Ishikawa (cell line): ENCODE data around the gene NFE2L2.

Source experiments
- CEBPB ChIP-seq: IDR thresholded peaks from 2 replicates; pipeline ENCODE4 v1.6.1; 2012
- CREB1 ChIP-seq: IDR thresholded peaks from 2 replicates; pipeline ENCODE4 v1.6.1; 2012; ENCODE audit warnings: low read depth
- EGR1 ChIP-seq: IDR thresholded peaks from 2 replicates; pipeline ENCODE4 v1.6.1; 2012
- EP300 ChIP-seq: IDR thresholded peaks from 2 replicates; pipeline ENCODE4 v1.6.1; 2012; ENCODE audit warnings: borderline replicate concordance
- FOXM1 ChIP-seq: IDR thresholded peaks from 2 replicates; pipeline ENCODE4 v1.6.1; 2012; ENCODE audit warnings: low read depth, borderline replicate concordance
- NFIC ChIP-seq: IDR thresholded peaks from 2 replicates; pipeline ENCODE4 v1.6.1; 2012
- RAD21 ChIP-seq: IDR thresholded peaks from 2 replicates; pipeline ENCODE4 v1.6.1; 2012; ENCODE audit warnings: low read depth
- TAF1 ChIP-seq: IDR thresholded peaks from 2 replicates; pipeline ENCODE4 v1.6.1; 2012; ENCODE audit warnings: low read depth, mild to moderate bottlenecking
- TCF12 ChIP-seq: IDR thresholded peaks from 2 replicates; pipeline ENCODE4 v1.6.1; 2012; ENCODE audit warnings: low read depth
- TEAD4 ChIP-seq: IDR thresholded peaks from 2 replicates; pipeline ENCODE4 v1.6.1; 2012
- YY1 ChIP-seq: IDR thresholded peaks from 2 replicates; pipeline ENCODE4 v1.6.1; 2012; ENCODE audit warnings: low read depth
- ZBTB7A ChIP-seq: IDR thresholded peaks from 2 replicates; pipeline ENCODE4 v1.6.1; 2012; ENCODE audit warnings: low read depth
- TF ChIP-seq, protein P1 (sequence below): IDR thresholded peaks from 2 replicates; pipeline ENCODE4 v1.6.1; 2012; ENCODE audit warnings: low read depth, mild to moderate bottlenecking
- TF ChIP-seq, protein P2 (sequence below): IDR thresholded peaks from 2 replicates; pipeline ENCODE4 v1.6.1; 2012
- TF ChIP-seq, protein P3 (sequence below): IDR thresholded peaks from 2 replicates; pipeline ENCODE4 v1.6.1; 2012

NFE2L2 gene

DNA sequence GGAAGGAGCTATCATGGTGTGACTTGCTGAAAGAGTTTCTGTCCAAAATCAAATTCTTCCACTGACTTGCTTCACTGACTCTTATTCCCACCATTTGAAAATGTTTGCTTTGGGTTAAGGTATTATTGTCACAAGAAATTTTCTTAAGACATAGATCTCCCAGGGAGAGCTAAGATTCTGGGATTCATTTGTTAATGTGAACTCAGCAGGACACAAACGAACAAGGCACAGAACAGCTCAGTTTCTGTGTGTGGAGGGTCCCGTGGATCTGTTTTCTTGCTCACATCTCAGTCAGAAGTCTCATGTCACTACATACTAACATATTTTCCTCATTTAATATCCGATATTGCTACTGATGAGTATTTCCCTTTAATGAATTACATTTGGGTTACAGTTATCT is 60.1 kb downstream of the NFE2L2 start:
- no peak for TF ChIP-seq RAD21
- TF ChIP-seq EGR1: no peak
- no peak for TF ChIP-seq YY1
- no peak for TF ChIP-seq TAF1
- no peak for TF ChIP-seq TCF12
- TF ChIP-seq TEAD4: no peak
- no peak for TF ChIP-seq NFIC

DNA sequence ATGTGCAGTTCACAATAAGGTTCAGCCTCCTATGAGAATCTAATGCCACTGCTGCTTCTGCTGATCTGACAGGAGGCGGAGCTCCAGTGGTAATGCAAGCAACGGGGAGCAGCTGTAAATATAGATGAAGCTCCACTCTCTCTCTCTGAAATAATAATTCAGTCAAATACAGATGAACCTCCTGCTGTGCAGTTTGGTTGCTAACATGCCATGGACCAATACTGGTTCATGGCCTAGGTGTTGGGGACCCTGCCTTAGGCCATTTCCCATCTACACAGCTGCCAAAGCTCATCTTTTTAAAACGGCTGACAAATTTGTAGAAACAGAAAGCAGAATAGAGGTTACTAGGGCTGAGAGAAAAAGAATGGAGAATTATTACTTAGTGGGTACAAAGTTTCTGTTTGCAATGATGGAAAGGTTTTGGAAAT is 62.6 kb downstream of the NFE2L2 start:
- TF ChIP-seq, protein P1, sequence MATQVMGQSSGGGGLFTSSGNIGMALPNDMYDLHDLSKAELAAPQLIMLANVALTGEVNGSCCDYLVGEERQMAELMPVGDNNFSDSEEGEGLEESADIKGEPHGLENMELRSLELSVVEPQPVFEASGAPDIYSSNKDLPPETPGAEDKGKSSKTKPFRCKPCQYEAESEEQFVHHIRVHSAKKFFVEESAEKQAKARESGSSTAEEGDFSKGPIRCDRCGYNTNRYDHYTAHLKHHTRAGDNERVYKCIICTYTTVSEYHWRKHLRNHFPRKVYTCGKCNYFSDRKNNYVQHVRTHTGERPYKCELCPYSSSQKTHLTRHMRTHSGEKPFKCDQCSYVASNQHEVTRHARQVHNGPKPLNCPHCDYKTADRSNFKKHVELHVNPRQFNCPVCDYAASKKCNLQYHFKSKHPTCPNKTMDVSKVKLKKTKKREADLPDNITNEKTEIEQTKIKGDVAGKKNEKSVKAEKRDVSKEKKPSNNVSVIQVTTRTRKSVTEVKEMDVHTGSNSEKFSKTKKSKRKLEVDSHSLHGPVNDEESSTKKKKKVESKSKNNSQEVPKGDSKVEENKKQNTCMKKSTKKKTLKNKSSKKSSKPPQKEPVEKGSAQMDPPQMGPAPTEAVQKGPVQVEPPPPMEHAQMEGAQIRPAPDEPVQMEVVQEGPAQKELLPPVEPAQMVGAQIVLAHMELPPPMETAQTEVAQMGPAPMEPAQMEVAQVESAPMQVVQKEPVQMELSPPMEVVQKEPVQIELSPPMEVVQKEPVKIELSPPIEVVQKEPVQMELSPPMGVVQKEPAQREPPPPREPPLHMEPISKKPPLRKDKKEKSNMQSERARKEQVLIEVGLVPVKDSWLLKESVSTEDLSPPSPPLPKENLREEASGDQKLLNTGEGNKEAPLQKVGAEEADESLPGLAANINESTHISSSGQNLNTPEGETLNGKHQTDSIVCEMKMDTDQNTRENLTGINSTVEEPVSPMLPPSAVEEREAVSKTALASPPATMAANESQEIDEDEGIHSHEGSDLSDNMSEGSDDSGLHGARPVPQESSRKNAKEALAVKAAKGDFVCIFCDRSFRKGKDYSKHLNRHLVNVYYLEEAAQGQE: no peak
- TF ChIP-seq, protein P2, sequence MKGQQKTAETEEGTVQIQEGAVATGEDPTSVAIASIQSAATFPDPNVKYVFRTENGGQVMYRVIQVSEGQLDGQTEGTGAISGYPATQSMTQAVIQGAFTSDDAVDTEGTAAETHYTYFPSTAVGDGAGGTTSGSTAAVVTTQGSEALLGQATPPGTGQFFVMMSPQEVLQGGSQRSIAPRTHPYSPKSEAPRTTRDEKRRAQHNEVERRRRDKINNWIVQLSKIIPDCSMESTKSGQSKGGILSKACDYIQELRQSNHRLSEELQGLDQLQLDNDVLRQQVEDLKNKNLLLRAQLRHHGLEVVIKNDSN: no peak
- TF ChIP-seq EGR1: no peak
- TF ChIP-seq, protein P3, sequence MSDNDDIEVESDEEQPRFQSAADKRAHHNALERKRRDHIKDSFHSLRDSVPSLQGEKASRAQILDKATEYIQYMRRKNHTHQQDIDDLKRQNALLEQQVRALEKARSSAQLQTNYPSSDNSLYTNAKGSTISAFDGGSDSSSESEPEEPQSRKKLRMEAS: no peak
- no peak for TF ChIP-seq CREB1
- no peak for TF ChIP-seq ZBTB7A
- TF ChIP-seq TAF1: no peak
- no peak for TF ChIP-seq YY1
- TF ChIP-seq RAD21: no peak
- TF ChIP-seq EP300: no peak

DNA sequence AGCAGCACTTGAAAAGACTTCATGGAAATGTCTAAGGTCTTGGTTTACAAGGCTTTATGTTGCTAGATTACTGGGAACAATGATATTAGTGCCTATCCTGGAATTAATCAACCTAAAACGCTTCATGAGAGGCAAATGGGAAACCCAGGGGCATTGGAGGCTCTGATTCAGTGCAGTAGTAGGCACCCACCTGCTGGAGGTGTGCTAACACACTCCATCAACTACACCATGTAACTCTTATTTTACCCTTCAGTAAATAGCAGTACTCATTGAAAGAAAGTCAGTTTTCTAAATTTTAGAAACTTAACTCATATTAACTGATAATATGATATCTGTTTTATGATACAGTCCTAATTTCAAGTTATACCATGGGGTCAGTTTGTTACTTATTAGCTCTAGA is 69.3 kb downstream of the NFE2L2 start:
- TF ChIP-seq RAD21 (peak; percentile 13; the same call in 1 of the 2 replicates), ZBTB7A (no peak), TAF1 (no peak)

DNA sequence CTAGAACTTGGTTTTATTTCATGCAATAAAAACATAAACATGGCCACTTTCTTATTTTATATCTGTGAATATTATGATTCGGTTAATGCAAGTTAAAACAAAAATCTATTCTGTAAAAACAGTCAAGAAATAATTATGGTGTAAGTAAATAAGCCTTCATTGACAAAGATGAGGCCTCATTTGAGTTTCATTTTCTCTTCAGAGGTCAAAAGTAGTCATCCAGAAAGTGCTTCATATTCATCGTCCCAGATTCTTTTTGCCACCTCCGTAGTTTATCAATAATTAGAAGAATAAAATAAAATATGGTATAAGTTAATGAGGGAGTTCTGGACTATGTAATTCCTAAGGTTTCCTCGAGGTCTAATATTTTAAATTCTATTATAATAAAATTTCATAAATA is 71.3 kb downstream of the NFE2L2 start:
- TF ChIP-seq EP300 (no peak), ZBTB7A (no peak)

DNA sequence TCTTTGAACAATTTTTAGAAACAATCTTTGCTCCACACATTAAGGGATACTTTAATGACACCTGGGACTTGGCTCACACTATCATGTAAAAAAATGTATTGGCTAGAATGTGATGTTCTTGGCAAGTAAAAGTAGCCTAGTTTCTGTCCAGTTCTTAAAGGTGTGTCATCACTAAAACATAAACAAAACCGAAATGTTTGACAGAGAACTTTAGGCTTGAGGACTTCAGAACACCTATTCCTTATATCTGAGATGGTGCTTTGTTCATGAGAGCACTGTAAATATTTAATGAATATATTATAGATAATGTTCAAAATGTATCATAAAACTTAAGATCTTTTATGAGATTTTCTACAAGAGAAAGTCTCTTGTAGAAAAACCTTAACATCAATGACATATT is 71.7 kb downstream of the NFE2L2 start:
- TF ChIP-seq CEBPB (no peak), CREB1 (no peak), TAF1 (no peak), EP300 (no peak), ZBTB7A (no peak), RAD21 (no peak), FOXM1 (no peak), NFIC (no peak), YY1 (no peak), TCF12 (no peak), TEAD4 (no peak), EGR1 (no peak)
- TF ChIP-seq, protein P2: no peak
- TF ChIP-seq, protein P1: no peak
- TF ChIP-seq, protein P3: no peak

DNA sequence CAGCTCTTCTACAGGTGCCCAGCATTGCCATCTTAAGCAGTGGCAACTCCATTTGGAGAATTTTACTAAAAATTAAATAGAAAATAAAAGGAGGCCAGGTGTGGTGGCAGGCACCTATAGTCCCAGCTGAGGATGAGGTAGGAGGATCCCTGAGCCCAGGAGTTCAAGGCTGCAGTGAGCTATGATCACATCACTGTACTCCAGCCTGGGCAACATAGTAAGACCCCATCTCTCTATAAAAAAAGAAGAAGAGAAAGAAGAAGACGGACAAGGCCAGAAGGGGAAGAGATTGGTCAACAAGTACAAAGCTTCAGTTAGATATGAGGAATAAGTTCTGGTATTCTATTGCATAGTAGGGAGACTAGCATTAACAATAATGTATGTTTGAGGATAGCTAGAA is 73.6 kb downstream of the NFE2L2 start:
- TF ChIP-seq ZBTB7A: no peak

DNA sequence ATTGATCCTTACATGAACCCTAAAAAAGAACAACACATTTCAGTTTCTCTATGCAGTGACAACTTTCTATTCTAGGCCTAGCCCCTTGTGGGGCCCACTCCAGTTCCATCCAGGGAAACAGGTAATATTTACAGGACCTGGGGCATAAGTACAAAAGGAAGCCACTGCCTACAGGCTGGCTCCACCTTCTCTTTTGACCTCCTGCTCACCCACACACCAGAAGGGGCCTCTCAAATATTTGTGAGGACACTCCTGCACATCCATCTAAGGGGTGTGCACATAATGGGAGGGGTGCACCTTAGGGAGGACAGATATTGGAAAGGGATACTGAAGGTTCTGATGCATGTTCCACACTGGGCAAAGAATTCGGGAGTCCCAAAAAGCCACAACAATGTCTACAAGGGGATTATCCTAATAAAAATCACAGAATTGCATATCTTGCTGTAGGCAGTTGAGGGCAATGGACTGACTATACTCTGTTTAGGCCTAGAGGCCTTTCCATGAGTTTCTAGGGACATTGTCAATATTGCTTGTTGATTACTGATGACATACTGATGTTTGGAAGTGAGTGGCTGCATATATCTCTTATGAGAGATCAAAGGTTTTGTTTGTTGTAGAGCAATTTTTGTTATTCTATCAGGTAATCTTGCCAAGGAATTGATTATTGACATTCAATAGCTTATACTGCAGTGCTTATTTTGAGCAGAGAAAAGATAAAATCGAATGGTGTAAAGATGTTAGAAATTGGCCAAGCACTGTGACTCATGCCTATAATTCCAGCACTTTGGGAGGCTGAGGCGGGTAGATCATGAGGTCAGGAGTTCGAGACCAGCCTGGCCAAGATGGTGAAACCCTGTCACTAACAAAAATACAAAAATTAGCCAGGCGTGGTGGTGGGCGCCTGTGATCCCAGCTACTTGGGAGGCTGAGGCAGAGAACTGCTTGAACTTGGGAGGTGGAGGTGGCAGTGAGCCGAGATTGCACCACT is 75.8 kb downstream of the NFE2L2 start:
- TF ChIP-seq TAF1: no peak
- TF ChIP-seq EP300: no peak
- no peak for TF ChIP-seq RAD21
- no peak for TF ChIP-seq FOXM1
- TF ChIP-seq EGR1: no peak
- TF ChIP-seq, protein P3: no peak
- TF ChIP-seq, protein P1: no peak
- no peak for TF ChIP-seq CREB1
